SK-N-SH treated with all-trans-retinoic acid at 6 μM for 48 hours (cell line): ENCODE results near the gene MXRA8.

ENCODE experiments used
- ATAC-seq: fragments of 200-7000 bp; cut with Tn5 transposase; 3 replicates; pipeline ENCODE4 v1.9.1; 2020; ENCODE audit warnings: mild to moderate bottlenecking, moderate library complexity
- ARNTL ChIP-seq: fragments of 450-650 bp; formaldehyde crosslinking; IDR thresholded peaks from 2 replicates; pipeline ENCODE4 v1.5.0; 2020; ENCODE audit warnings: low read depth, mild to moderate bottlenecking, moderate library complexity, borderline replicate concordance
- BACH2 ChIP-seq: fragments of 250-450 bp; sonication (Bioruptor Pico); IDR thresholded peaks from 2 replicates; pipeline ENCODE4 v1.9.0; 2021; ENCODE audit warnings: mild to moderate bottlenecking, borderline replicate concordance
- CREB5 ChIP-seq: fragments of 250-450 bp; sonication (Bioruptor Pico); IDR thresholded peaks from 2 replicates; pipeline ENCODE4 v1.5.1; 2020; ENCODE audit warnings: low read depth, mild to moderate bottlenecking, moderate library complexity
- CSDC2 ChIP-seq: fragments of 250-450 bp; sonication (Bioruptor Pico); IDR thresholded peaks from 2 replicates; pipeline ENCODE4 v1.5.0; 2020; ENCODE audit warnings: mild to moderate bottlenecking, moderate library complexity
- ESRRG ChIP-seq: fragments of 250-450 bp; sonication (Bioruptor Pico); IDR thresholded peaks from 2 replicates; pipeline ENCODE4 v1.6.1; 2021; ENCODE audit warnings: mild to moderate bottlenecking
- GLIS3 ChIP-seq: fragments of 250-450 bp; sonication (Bioruptor Pico); IDR thresholded peaks from 2 replicates; pipeline ENCODE4 v1.5.0; 2020; ENCODE audit warnings: mild to moderate bottlenecking, moderate library complexity
- ISL1 ChIP-seq: fragments of 250-450 bp; sonication (Bioruptor Pico); IDR thresholded peaks from 2 replicates; pipeline ENCODE4 v2.1.2; 2022; ENCODE audit warnings: mild to moderate bottlenecking, moderate library complexity
- OSR1 ChIP-seq: fragments of 250-450 bp; sonication (Bioruptor Pico); IDR thresholded peaks from 2 replicates; pipeline ENCODE4 v1.8.0; 2022; ENCODE audit warnings: moderate library complexity, mild to moderate bottlenecking, inconsistent platforms
- RARB ChIP-seq: fragments of 250-450 bp; sonication (Bioruptor Pico); IDR thresholded peaks from 2 replicates; pipeline ENCODE4 v1.8.0; 2021; ENCODE audit warnings: mild to moderate bottlenecking, moderate library complexity
- SNAI2 ChIP-seq: fragments of 250-450 bp; sonication (Bioruptor Pico); IDR thresholded peaks from 2 replicates; pipeline ENCODE4 v1.5.0; 2020; ENCODE audit warnings: mild to moderate bottlenecking, moderate library complexity
- TCF4 ChIP-seq: fragments of 250-450 bp; sonication (Bioruptor Pico); IDR thresholded peaks from 2 replicates; pipeline ENCODE4 v1.8.0; 2021; ENCODE audit warnings: mild to moderate bottlenecking, moderate library complexity, borderline replicate concordance
- ZC3H10 ChIP-seq: fragments of 250-450 bp; sonication (Bioruptor Pico); IDR thresholded peaks from 2 replicates; pipeline ENCODE4 v1.5.1; 2021; ENCODE audit warnings: mild to moderate bottlenecking, moderate library complexity
- ZFP3 ChIP-seq: fragments of 250-450 bp; sonication (Bioruptor Pico); IDR thresholded peaks from 2 replicates; pipeline ENCODE4 v1.5.0; 2020; ENCODE audit warnings: mild to moderate bottlenecking, moderate library complexity
- ZFP30 ChIP-seq: fragments of 450-650 bp; formaldehyde crosslinking; IDR thresholded peaks from 2 replicates; pipeline ENCODE4 v1.5.0; 2022; ENCODE audit warnings: mild to moderate bottlenecking, moderate library complexity
- ZNF565 ChIP-seq: fragments of 450-650 bp; formaldehyde crosslinking; conservative IDR thresholded peaks from 2 replicates; pipeline ENCODE4 v1.5.0; 2020; ENCODE audit warnings: low read depth, mild to moderate bottlenecking, moderate library complexity
- ZNF70 ChIP-seq: fragments of 450-650 bp; formaldehyde crosslinking; IDR thresholded peaks from 2 replicates; pipeline ENCODE4 v1.5.0; 2020; ENCODE audit warnings: mild to moderate bottlenecking, moderate library complexity
- ZNF8 ChIP-seq: fragments of 450-650 bp; formaldehyde crosslinking; IDR thresholded peaks from 2 replicates; pipeline ENCODE4 v1.5.0; 2020; ENCODE audit warnings: mild to moderate bottlenecking, moderate library complexity
- TF ChIP-seq, protein P1 (sequence below): fragments of 250-450 bp; sonication (Bioruptor Pico); IDR thresholded peaks from 2 replicates; pipeline ENCODE4 v1.8.0; 2021; ENCODE audit warnings: low read depth, mild to moderate bottlenecking, moderate library complexity, borderline replicate concordance
- TF ChIP-seq, protein P2 (sequence below): fragments of 250-450 bp; sonication (Bioruptor Pico); IDR thresholded peaks from 2 replicates; pipeline ENCODE4 v1.5.1; 2021; ENCODE audit warnings: mild to moderate bottlenecking, moderate library complexity
- TF ChIP-seq, protein P3 (sequence below): fragments of 250-450 bp; sonication (Bioruptor Pico); IDR thresholded peaks from 2 replicates; pipeline ENCODE4 v1.5.0; 2020; ENCODE audit warnings: mild to moderate bottlenecking, moderate library complexity

Gene MXRA8

GRCh38 chr1:1367315-1367714 lies 9.0 kb upstream of the MXRA8 start:
- TF ChIP-seq ISL1 (CRISPR knock-in tag) (no peak), GLIS3 (CRISPR knock-in tag) (no peak)
- TF ChIP-seq, protein P1, sequence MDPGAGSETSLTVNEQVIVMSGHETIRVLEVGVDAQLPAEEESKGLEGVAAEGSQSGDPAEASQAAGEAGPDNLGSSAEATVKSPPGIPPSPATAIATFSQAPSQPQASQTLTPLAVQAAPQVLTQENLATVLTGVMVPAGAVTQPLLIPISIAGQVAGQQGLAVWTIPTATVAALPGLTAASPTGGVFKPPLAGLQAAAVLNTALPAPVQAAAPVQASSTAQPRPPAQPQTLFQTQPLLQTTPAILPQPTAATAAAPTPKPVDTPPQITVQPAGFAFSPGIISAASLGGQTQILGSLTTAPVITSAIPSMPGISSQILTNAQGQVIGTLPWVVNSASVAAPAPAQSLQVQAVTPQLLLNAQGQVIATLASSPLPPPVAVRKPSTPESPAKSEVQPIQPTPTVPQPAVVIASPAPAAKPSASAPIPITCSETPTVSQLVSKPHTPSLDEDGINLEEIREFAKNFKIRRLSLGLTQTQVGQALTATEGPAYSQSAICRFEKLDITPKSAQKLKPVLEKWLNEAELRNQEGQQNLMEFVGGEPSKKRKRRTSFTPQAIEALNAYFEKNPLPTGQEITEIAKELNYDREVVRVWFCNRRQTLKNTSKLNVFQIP: no peak
- no peak for ATAC-seq

DNA sequence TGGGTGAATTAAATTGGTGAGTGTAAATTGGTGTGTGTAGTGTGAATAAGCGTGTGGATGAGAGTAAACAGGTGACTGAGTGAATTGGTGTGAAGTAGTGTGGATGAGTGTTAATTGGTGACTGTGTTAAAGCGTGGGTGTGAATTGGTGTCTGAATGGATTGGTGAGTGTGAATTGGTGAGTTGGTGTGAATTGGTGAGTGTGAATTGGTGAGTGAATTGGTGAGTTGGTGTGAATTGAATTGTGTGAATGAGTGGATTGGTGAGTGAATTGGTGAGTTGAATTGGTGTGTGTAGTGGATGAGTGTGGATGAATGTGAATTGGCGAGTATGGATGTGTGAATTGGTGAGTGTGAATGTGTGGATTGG lies 8.3 kb upstream of the MXRA8 start:
- TF ChIP-seq BACH2 (CRISPR knock-in tag): no peak
- TF ChIP-seq GLIS3 (CRISPR knock-in tag): no peak
- TF ChIP-seq, protein P2, sequence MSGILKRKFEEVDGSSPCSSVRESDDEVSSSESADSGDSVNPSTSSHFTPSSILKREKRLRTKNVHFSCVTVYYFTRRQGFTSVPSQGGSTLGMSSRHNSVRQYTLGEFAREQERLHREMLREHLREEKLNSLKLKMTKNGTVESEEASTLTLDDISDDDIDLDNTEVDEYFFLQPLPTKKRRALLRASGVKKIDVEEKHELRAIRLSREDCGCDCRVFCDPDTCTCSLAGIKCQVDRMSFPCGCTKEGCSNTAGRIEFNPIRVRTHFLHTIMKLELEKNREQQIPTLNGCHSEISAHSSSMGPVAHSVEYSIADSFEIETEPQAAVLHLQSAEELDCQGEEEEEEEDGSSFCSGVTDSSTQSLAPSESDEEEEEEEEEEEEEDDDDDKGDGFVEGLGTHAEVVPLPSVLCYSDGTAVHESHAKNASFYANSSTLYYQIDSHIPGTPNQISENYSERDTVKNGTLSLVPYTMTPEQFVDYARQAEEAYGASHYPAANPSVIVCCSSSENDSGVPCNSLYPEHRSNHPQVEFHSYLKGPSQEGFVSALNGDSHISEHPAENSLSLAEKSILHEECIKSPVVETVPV: no peak
- TF ChIP-seq CSDC2: no peak
- no peak for TF ChIP-seq TCF4 (CRISPR knock-in tag)
- no peak for TF ChIP-seq ARNTL
- TF ChIP-seq ZNF565 (CRISPR knock-in tag): no peak
- TF ChIP-seq, protein P3, sequence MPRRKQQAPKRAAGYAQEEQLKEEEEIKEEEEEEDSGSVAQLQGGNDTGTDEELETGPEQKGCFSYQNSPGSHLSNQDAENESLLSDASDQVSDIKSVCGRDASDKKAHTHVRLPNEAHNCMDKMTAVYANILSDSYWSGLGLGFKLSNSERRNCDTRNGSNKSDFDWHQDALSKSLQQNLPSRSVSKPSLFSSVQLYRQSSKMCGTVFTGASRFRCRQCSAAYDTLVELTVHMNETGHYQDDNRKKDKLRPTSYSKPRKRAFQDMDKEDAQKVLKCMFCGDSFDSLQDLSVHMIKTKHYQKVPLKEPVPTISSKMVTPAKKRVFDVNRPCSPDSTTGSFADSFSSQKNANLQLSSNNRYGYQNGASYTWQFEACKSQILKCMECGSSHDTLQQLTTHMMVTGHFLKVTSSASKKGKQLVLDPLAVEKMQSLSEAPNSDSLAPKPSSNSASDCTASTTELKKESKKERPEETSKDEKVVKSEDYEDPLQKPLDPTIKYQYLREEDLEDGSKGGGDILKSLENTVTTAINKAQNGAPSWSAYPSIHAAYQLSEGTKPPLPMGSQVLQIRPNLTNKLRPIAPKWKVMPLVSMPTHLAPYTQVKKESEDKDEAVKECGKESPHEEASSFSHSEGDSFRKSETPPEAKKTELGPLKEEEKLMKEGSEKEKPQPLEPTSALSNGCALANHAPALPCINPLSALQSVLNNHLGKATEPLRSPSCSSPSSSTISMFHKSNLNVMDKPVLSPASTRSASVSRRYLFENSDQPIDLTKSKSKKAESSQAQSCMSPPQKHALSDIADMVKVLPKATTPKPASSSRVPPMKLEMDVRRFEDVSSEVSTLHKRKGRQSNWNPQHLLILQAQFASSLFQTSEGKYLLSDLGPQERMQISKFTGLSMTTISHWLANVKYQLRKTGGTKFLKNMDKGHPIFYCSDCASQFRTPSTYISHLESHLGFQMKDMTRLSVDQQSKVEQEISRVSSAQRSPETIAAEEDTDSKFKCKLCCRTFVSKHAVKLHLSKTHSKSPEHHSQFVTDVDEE (CRISPR knock-in tag): no peak
- TF ChIP-seq ESRRG: no peak
- no peak for TF ChIP-seq SNAI2 (CRISPR knock-in tag)
- no peak for TF ChIP-seq ISL1 (CRISPR knock-in tag)
- ATAC-seq: no peak

GRCh38 chr1:1365875-1366698 lies 7.7 kb upstream of the MXRA8 start:
- TF ChIP-seq ZNF565 (CRISPR knock-in tag) (no peak), ZFP3 (CRISPR knock-in tag) (no peak), SNAI2 (CRISPR knock-in tag) (no peak), ARNTL (no peak), GLIS3 (CRISPR knock-in tag) (no peak), ZNF8 (CRISPR knock-in tag) (no peak), OSR1 (CRISPR knock-in tag) (no peak), ZNF70 (no peak)
- TF ChIP-seq, protein P1: no peak
- TF ChIP-seq, protein P2: no peak
- TF ChIP-seq, all 23 proteins: peak for 0
- no peak for ATAC-seq

DNA sequence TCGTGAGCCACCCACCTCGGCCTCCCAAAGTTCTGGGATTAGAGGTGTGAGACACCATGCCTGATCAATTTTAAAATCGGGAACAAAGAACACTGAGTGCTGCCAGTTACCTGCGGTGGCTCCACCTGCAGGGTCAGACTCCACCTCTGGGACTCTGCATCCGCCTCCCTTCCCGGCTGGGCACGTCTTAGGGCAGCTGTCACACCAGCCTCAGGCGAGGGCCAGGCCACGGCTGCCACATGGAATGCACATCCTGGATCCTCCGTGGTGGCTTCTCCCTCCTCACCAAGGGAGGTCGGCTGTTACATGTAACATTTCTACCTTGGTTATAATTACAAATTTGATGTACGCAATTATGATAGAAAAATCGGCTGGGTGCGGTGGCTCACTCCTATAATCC lies 5.9 kb upstream of the MXRA8 start:
- ATAC-seq: no peak
- TF ChIP-seq OSR1 (CRISPR knock-in tag) (no peak), ZNF565 (CRISPR knock-in tag) (no peak), ZFP30 (no peak), CSDC2 (no peak), CREB5 (CRISPR knock-in tag) (no peak), RARB (CRISPR knock-in tag) (no peak), ZNF8 (CRISPR knock-in tag) (no peak), ESRRG (no peak), ZC3H10 (no peak)
- TF ChIP-seq, protein P1: no peak
